GM19351 (cell line): ENCODE results near the gene ADRA1B.

Experiments
- ATAC-seq: cut with Tn5 transposase; IDR thresholded peaks from one replicate; pipeline ENCODE4 v1.9.1; 2021; ENCODE audit warnings: mild to moderate bottlenecking, moderate library complexity; ENCODE audit not compliant: unreplicated experiment

ADRA1B gene

GRCh38 chr5:159923008-159923407, 6.7 kb downstream of the ADRA1B start:
- ATAC-seq: no peak

GRCh38 chr5:159928122-159928909, 12.0 kb downstream of the ADRA1B start:
- ATAC-seq: no peak

GRCh38 chr5:159929176-159929575, 12.9 kb downstream of the ADRA1B start:
- ATAC-seq: no peak

- ATAC-seq: no peak
These were observed 17.5 kb downstream of the ADRA1B start for GRCh38 chr5:159933531-159934485.

GRCh38 chr5:159935946-159936345, 19.7 kb downstream of the ADRA1B start:
- ATAC-seq: no peak

GRCh38 chr5:159936686-159937329, 20.5 kb downstream of the ADRA1B start:
- ATAC-seq: no peak

GRCh38 chr5:159937580-159937979, 21.3 kb downstream of the ADRA1B start:
- no peak for ATAC-seq

- ATAC-seq: no peak
These were observed 27.0 kb downstream of the ADRA1B start for GRCh38 chr5:159943326-159943725.

- no peak for ATAC-seq
These were observed 27.8 kb downstream of the ADRA1B start for GRCh38 chr5:159944056-159944600.

- ATAC-seq: no peak
These were observed 29.1 kb downstream of the ADRA1B start for GRCh38 chr5:159945359-159945758.

GRCh38 chr5:159947708-159948358, 31.6 kb downstream of the ADRA1B start:
- ATAC-seq: no peak

GRCh38 chr5:159951387-159951786, 35.1 kb downstream of the ADRA1B start:
- no peak for ATAC-seq

- ATAC-seq: no peak
These were observed 35.6 kb downstream of the ADRA1B start for GRCh38 chr5:159951834-159952233.

GRCh38 chr5:159953609-159954008, 37.3 kb downstream of the ADRA1B start:
- no peak for ATAC-seq

- no peak for ATAC-seq
These were observed 38.9 kb downstream of the ADRA1B start for GRCh38 chr5:159955056-159955624.

GRCh38 chr5:159956074-159956473, 39.8 kb downstream of the ADRA1B start:
- no peak for ATAC-seq

- ATAC-seq: no peak
These were observed 45.2 kb downstream of the ADRA1B start for GRCh38 chr5:159961176-159962160.

- no peak for ATAC-seq
These were observed 45.9 kb downstream of the ADRA1B start for GRCh38 chr5:159962214-159962613.

- no peak for ATAC-seq
These were observed 47.7 kb downstream of the ADRA1B start for GRCh38 chr5:159963935-159964334.
